GM23338 (cell line): ENCODE data around the gene FBXO28. TPM values are rescaled to one million over a fixed set of nuclear protein-coding genes. Genes with fewer than 3 reads are reported as not detected.

Experiments used
- ATAC-seq: fragments of 200-7000 bp; cut with Tn5 transposase; 3 replicates; pipeline ENCODE4 v1.9.1; 2020
- DNase-seq: peaks from one replicate; pipeline ENCODE4 v3.0.0-alpha.2; 2015; ENCODE audit warnings: low spot score
- H2AFZ ChIP-seq: fragments of 200-600 bp; sonication (generic); 2 replicates; pipeline ENCODE4 v1.8.0; 2016; ENCODE audit warnings: antibody characterized with exemption, mild to moderate bottlenecking, moderate library complexity
- H3F3A ChIP-seq: fragments of 200-600 bp; sonication (generic); replicated peaks from 2 replicates; pipeline ENCODE4 v1.8.0; 2017; ENCODE audit warnings: antibody characterized with exemption, mixed run types, low read depth
- H3K27ac ChIP-seq: fragments of 200-600 bp; sonication (generic); 2 replicates; pipeline ENCODE4 v1.6.1; 2016; ENCODE audit warnings: low read depth
- H3K27me3 ChIP-seq: fragments of 200-600 bp; sonication (generic); 2 replicates; pipeline ENCODE4 v1.8.0; 2016; ENCODE audit warnings: mild to moderate bottlenecking, mixed run types, moderate library complexity; ENCODE audit not compliant: insufficient read depth
- H3K36me3 ChIP-seq: fragments of 200-600 bp; sonication (generic); 2 replicates; pipeline ENCODE4 v1.8.0; 2016; ENCODE audit warnings: mild to moderate bottlenecking; ENCODE audit not compliant: insufficient read depth
- H3K4me1 ChIP-seq: fragments of 200-600 bp; sonication (generic); 2 replicates; pipeline ENCODE4 v1.8.0; 2016; ENCODE audit warnings: mild to moderate bottlenecking, moderate library complexity; ENCODE audit not compliant: insufficient read depth
- H3K4me2 ChIP-seq: fragments of 200-600 bp; sonication (generic); 2 replicates; pipeline ENCODE4 v1.7.1; 2017; ENCODE audit warnings: mixed run types
- H3K4me3 ChIP-seq: fragments of 200-600 bp; sonication (generic); 2 replicates; pipeline ENCODE4 v1.6.1; 2016; ENCODE audit warnings: mixed run types
- H3K79me2 ChIP-seq: fragments of 200-600 bp; sonication (generic); replicated peaks from 2 replicates; pipeline ENCODE4 v1.8.0; 2017; ENCODE audit warnings: mild to moderate bottlenecking; ENCODE audit not compliant: insufficient read depth
- H3K9me2 ChIP-seq: fragments of 200-600 bp; sonication (generic); 2 replicates; pipeline ENCODE4 v1.8.0; 2017; ENCODE audit not compliant: insufficient read depth
- H4K20me1 ChIP-seq: fragments of 200-600 bp; sonication (generic); replicated peaks from 2 replicates; pipeline ENCODE4 v1.8.0; 2017; ENCODE audit warnings: mild to moderate bottlenecking; ENCODE audit not compliant: insufficient read depth
- H3K27ac Mint-ChIP-seq: 2 replicates; pipeline ENCODE4 v1.8.0; 2020; ENCODE audit warnings: inconsistent platforms, mild to moderate bottlenecking, moderate library complexity, mixed read lengths
- H3K27me3 Mint-ChIP-seq: 3 replicates; pipeline ENCODE4 v1.8.0; 2022; ENCODE audit warnings: low read depth, mild to moderate bottlenecking, moderate library complexity, mixed read lengths, inconsistent platforms; ENCODE audit not compliant: insufficient read depth, poor library complexity
- H3K36me3 Mint-ChIP-seq: 3 replicates; pipeline ENCODE4 v1.8.0; 2021; ENCODE audit warnings: low read depth, mild to moderate bottlenecking, inconsistent platforms, moderate library complexity, mixed read lengths
- H3K4me1 Mint-ChIP-seq: 3 replicates; pipeline ENCODE4 v1.8.0; 2020; ENCODE audit warnings: mild to moderate bottlenecking, inconsistent platforms, mixed read lengths
- H3K4me3 Mint-ChIP-seq: 3 replicates; pipeline ENCODE4 v1.8.0; 2021; ENCODE audit warnings: moderate library complexity, mild to moderate bottlenecking, inconsistent platforms, mixed read lengths
- H3K9me3 Mint-ChIP-seq: 3 replicates; pipeline ENCODE4 v1.8.0; 2020; ENCODE audit warnings: moderate library complexity, mild to moderate bottlenecking, inconsistent platforms, mixed read lengths
- CTCF ChIP-seq, 2 experiments: fragments of 200-600 bp in 1 of 2; sonication (generic) in 1 of 2; conservative IDR thresholded peaks; 2 replicates each; pipeline versions ENCODE4 v1.5.1 to v1.6.1; 2016 to 2017; ENCODE audit warnings: antibody characterized with exemption in 2 of 2, low read depth in 2 of 2, mild to moderate bottlenecking in 2 of 2, moderate library complexity in 1 of 2
- EZH2phosphoT487 ChIP-seq: fragments of 200-600 bp; sonication (generic); IDR thresholded peaks from one replicate; pipeline ENCODE4 v1.8.1; 2018; ENCODE audit warnings: antibody characterized with exemption; ENCODE audit not compliant: unreplicated experiment
- NANOG ChIP-seq: IDR thresholded peaks from 2 replicates; pipeline ENCODE4 v1.6.1; 2016; ENCODE audit warnings: antibody characterized with exemption, borderline replicate concordance
- ZNF114 ChIP-seq: fragments of 250-450 bp; sonication (Bioruptor Pico); IDR thresholded peaks from 2 replicates; pipeline ENCODE4 v1.5.0; 2020; ENCODE audit warnings: mild to moderate bottlenecking, moderate library complexity
- ZNF462 ChIP-seq: fragments of 250-450 bp; sonication (Bioruptor Pico); IDR thresholded peaks from 2 replicates; pipeline ENCODE4 v1.5.0; 2020; ENCODE audit warnings: mild to moderate bottlenecking, moderate library complexity
- polyA plus RNA-seq: library from polyadenylated mRNA; unstranded; fragments of >200 nt; fragmentation: Nextera tagmentation; extraction: Ambion mirVana; gene quantifications from 2 replicates; pipeline ENCODE4 v1.2.1, GENCODE V29; 2016
- total RNA-seq: library from RNA; depleted of rRNA; stranded (reverse); fragments of >200 nt; shearing (Covaris generic); gene quantifications from 2 replicates; pipeline ENCODE4 v1.2.3, GENCODE V29; 2014

FBXO28 gene
- total and polyA plus RNA-seq, 2 experiments from 2014 or later, result 16.9 to 45.2 TPM

- TF ChIP-seq CTCF (conservative IDR thresholded peaks at IDR 0.05; ENCODE audit: low read depth in 2 of 2), result no peak
- no peak for TF ChIP-seq ZNF114 (CRISPR knock-in tag)
Measured at GRCh38 chr1:224151117-224151516, 37.2 kb downstream of the FBXO28 start (continued).

- H3K27ac ChIP-seq, result peak overlapping the region; percentile 23; the same call in 1 of the 2 replicates
- TF ChIP-seq NANOG, result no peak
- H3F3A ChIP-seq, result no peaks in the 10 kb centered on the region; the same call in 1 of the 2 replicates
- ATAC-seq (no peak), DNase-seq (peak; percentile 3)
- no peak overlapping the region for H3K4me2 ChIP-seq
- no peaks in the 10 kb centered on the region for H3K79me2 ChIP-seq
- Mint-ChIP-seq H3K27me3 (peaks cover 2% of the 10 kb centered on the region), H3K9me3 (no peaks in the 10 kb centered on the region), H3K4me1 (peaks cover 10% of the 10 kb centered on the region; the same call in 2 of the 3 replicates), H3K36me3 (peaks cover 42% of the 10 kb centered on the region), H3K27ac (peak overlapping the region; percentile 27; the same call in 1 of the 2 replicates), H3K4me3 (no peak overlapping the region)
- no peak overlapping the region for H3K4me3 ChIP-seq
- H3K36me3 ChIP-seq, result peaks cover 18% of the 10 kb centered on the region; the same call in 1 of the 2 replicates
- H3K4me1 ChIP-seq, result no peaks in the 10 kb centered on the region
- H2AFZ ChIP-seq, result no peak overlapping the region
- no peaks in the 10 kb centered on the region for H3K27me3 ChIP-seq
- H3K9me2 ChIP-seq, result no peaks in the 10 kb centered on the region
- H4K20me1 ChIP-seq, result 0 out of 2 replicates have a peak, but pooled peaks cover 4% of the 10 kb centered on the region
Measured at GRCh38 chr1:224157316-224157715, 43.4 kb downstream of the FBXO28 start.

- H3K4me3 Mint-ChIP-seq, result no peak overlapping the region
- no peak for TF ChIP-seq ZNF462 (CRISPR knock-in tag)
- no peak for TF ChIP-seq EZH2phosphoT487
- TF ChIP-seq CTCF (conservative IDR thresholded peaks at IDR 0.05; ENCODE audit: low read depth in 2 of 2), result no peak
Measured at GRCh38 chr1:224159541-224159940, 45.6 kb downstream of the FBXO28 start.

More at GRCh38 chr1:224159541-224159940, 45.6 kb downstream of the FBXO28 start:
- Histone ChIP-seq H3K4me2 (no peak overlapping the region), H3K27ac (no peak overlapping the region), H3K9me2 (no peaks in the 10 kb centered on the region), H3K27me3 (no peaks in the 10 kb centered on the region), H4K20me1 (no peaks in the 10 kb centered on the region), H3K79me2 (no peaks in the 10 kb centered on the region), H3F3A (peaks cover 16% of the 10 kb centered on the region), H3K36me3 (peaks cover 18% of the 10 kb centered on the region; the same call in 1 of the 2 replicates), H3K4me3 (no peak overlapping the region), H2AFZ (no peak overlapping the region), H3K4me1 (peaks cover 8% of the 10 kb centered on the region)
- Mint-ChIP-seq H3K36me3 (peaks cover 43% of the 10 kb centered on the region), H3K4me1 (peaks cover 22% of the 10 kb centered on the region), H3K27ac (no peak overlapping the region; the same call in 1 of the 2 replicates), H3K9me3 (no peaks in the 10 kb centered on the region), H3K27me3 (peaks cover 2% of the 10 kb centered on the region)
- no peak for ATAC-seq
- DNase-seq, result no peak
